UCSD-AML1 (cell line): ENCODE results near the gene NT5DC1.

Source experiments
- DNase-seq: peaks from one replicate; lab custom pipeline; 2025; ENCODE audit not compliant: unreplicated experiment; lab: John Stamatoyannopoulos, UW

The NT5DC1 gene

GRCh38 chr6:116189472-116189871 lies 88.8 kb downstream of the NT5DC1 start:
- DNase-seq, result no peak

- no peak for DNase-seq
These were observed 89.9 kb downstream of the NT5DC1 start for GRCh38 chr6:116190550-116190949.

- no peak for DNase-seq
These were observed 91.2 kb downstream of the NT5DC1 start for GRCh38 chr6:116191881-116192280.

- no peak for DNase-seq
These were observed 92.1 kb downstream of the NT5DC1 start for GRCh38 chr6:116192786-116193185.

GRCh38 chr6:116196841-116197240 lies 96.2 kb downstream of the NT5DC1 start:
- no peak for DNase-seq

GRCh38 chr6:116200619-116201249 lies 100.1 kb downstream of the NT5DC1 start:
- DNase-seq, result no peak

- DNase-seq, result no peak
These were observed 100.9 kb downstream of the NT5DC1 start for GRCh38 chr6:116201538-116201937.

- DNase-seq, result no peak
These were observed 104.6 kb downstream of the NT5DC1 start for GRCh38 chr6:116205281-116205680.

GRCh38 chr6:116206231-116206903 lies 105.7 kb downstream of the NT5DC1 start:
- DNase-seq, result no peak

GRCh38 chr6:116208056-116208785 lies 107.6 kb downstream of the NT5DC1 start:
- no peak for DNase-seq

GRCh38 chr6:116210316-116210715 lies 109.7 kb downstream of the NT5DC1 start:
- DNase-seq, result no peak

- DNase-seq, result no peak
These were observed 110.2 kb downstream of the NT5DC1 start for GRCh38 chr6:116210750-116211425.

- no peak for DNase-seq
These were observed 114.0 kb downstream of the NT5DC1 start for GRCh38 chr6:116214681-116215080.

- no peak for DNase-seq
These were observed 114.8 kb downstream of the NT5DC1 start for GRCh38 chr6:116215414-116215813.

GRCh38 chr6:116217069-116217468 lies 116.4 kb downstream of the NT5DC1 start:
- DNase-seq, result no peak

- DNase-seq, result no peak
These were observed 117.5 kb downstream of the NT5DC1 start for GRCh38 chr6:116218172-116218633.

- DNase-seq, result no peak
These were observed 118.2 kb downstream of the NT5DC1 start for GRCh38 chr6:116218866-116219265.

GRCh38 chr6:116221067-116221466 lies 120.4 kb downstream of the NT5DC1 start:
- no peak for DNase-seq

GRCh38 chr6:116221911-116222310 lies 121.3 kb downstream of the NT5DC1 start:
- DNase-seq, result no peak

- DNase-seq, result no peak
These were observed 122.7 kb downstream of the NT5DC1 start for GRCh38 chr6:116223355-116223754.

- DNase-seq, result no peak
These were observed 128.7 kb downstream of the NT5DC1 start for GRCh38 chr6:116229287-116229913.
